GM12878 (cell line): ENCODE results near the gene ALOX12B. TPM values are rescaled to one million over a fixed set of nuclear protein-coding genes. Genes with fewer than 3 reads are reported as not detected.

Experiments used
- ATAC-seq: fragments of 200-7000 bp; cut with Tn5 transposase; 3 replicates; pipeline ENCODE4 v1.9.1; 2020; ENCODE audit warnings: mild to moderate bottlenecking, moderate library complexity
- BruUV-seq: library from RNA; stranded (reverse); fragments of 400-500 nt; replicated peaks from 2 replicates; lab custom pipeline; 2021; lab: Mats Ljungman, UMichigan
- CTCF ChIA-PET: fragments of 300-600 bp; sonication (Branson Sonifier 250); formaldehyde crosslinking; extraction: SDS; loops from one replicate; lab custom pipeline; 2021; ENCODE audit warnings: inconsistent platforms; lab: Yijun Ruan, JAX
- POLR2A ChIA-PET: fragments of 350-600 bp; formaldehyde crosslinking; extraction: SDS; loops from one replicate; lab custom pipeline; 2021; ENCODE audit warnings: inconsistent platforms; lab: Charles Lee
- RAD21 ChIA-PET: fragments of 300-600 bp; sonication (Branson Sonifier 250); formaldehyde crosslinking; loops from one replicate; lab custom pipeline; 2023; ENCODE audit warnings: antibody characterized with exemption; ENCODE audit not compliant: unreplicated experiment; lab: Charles Lee
- SMC1A ChIA-PET: fragments of 300-600 bp; sonication (Branson Sonifier 250); formaldehyde crosslinking; loops from one replicate; lab custom pipeline; 2023; ENCODE audit not compliant: unreplicated experiment, uncharacterized antibody; lab: Charles Lee
- DNase-seq: peaks from one replicate; pipeline ENCODE4 v3.0.0-alpha.2; 2011; ENCODE audit warnings: low read depth, low spot score
- FAIRE-seq: peaks from 3 replicates; lab custom pipeline; 2011; peaks lifted over from hg19 to GRCh38; lab: Jason Lieb, UNC
- H2AFZ ChIP-seq: 2 replicates; pipeline ENCODE4 v1.6.0; 2011; ENCODE audit warnings: low read depth, low read length, control low read depth; ENCODE audit not compliant: control insufficient read depth
- H3K27ac ChIP-seq: 2 replicates; pipeline ENCODE4 v1.5.1; 2011; ENCODE audit warnings: control low read depth; ENCODE audit not compliant: control insufficient read depth, insufficient read depth
- H3K27me3 ChIP-seq, 2 experiments: replicated peaks in 1 of 2; 2 replicates each; pipeline versions ENCODE4 v1.6.0 to v1.6.1; 2011; ENCODE audit warnings: low read length in 1 of 2; ENCODE audit not compliant: control insufficient read depth in 2 of 2, insufficient read depth in 2 of 2
- H3K36me3 ChIP-seq, 2 experiments: 2 replicates each; pipeline ENCODE4 v1.5.1; 2011; ENCODE audit warnings: low read length in 1 of 2; ENCODE audit not compliant: control insufficient read depth in 2 of 2, insufficient read depth in 2 of 2
- H3K4me1 ChIP-seq: 2 replicates; pipeline ENCODE4 v1.6.1; 2011; ENCODE audit warnings: mild to moderate bottlenecking, low read length, moderate library complexity, mixed read lengths; ENCODE audit not compliant: control insufficient read depth, insufficient read depth
- H3K4me2 ChIP-seq: 2 replicates; pipeline ENCODE4 v1.6.0; 2011; ENCODE audit warnings: control low read depth; ENCODE audit not compliant: control insufficient read depth, insufficient read depth
- H3K4me3 ChIP-seq: fragments of 200-600 bp; sonication (generic); 2 replicates; pipeline ENCODE4 v1.5.1; 2016
- H3K79me2 ChIP-seq: 2 replicates; pipeline ENCODE4 v1.6.0; 2011; ENCODE audit warnings: low read length; ENCODE audit not compliant: control insufficient read depth, insufficient read depth
- H3K9ac ChIP-seq: 2 replicates; pipeline ENCODE4 v1.8.0; 2011; ENCODE audit warnings: low read length, control low read depth, mixed read lengths; ENCODE audit not compliant: control insufficient read depth, insufficient read depth
- H3K9me3 ChIP-seq: replicated peaks from 3 replicates; pipeline ENCODE4 v1.5.1; 2011; ENCODE audit warnings: mild to moderate bottlenecking, low read length; ENCODE audit not compliant: control insufficient read depth, insufficient read depth
- H4K20me1 ChIP-seq: 2 replicates; pipeline ENCODE4 v1.6.0; 2011; ENCODE audit not compliant: control insufficient read depth, insufficient read depth
- CBX5 ChIP-seq: sonication (generic); IDR thresholded peaks from 2 replicates; pipeline ENCODE4 v1.6.1; 2016; ENCODE audit warnings: low read depth, moderate library complexity, mild to moderate bottlenecking, inconsistent platforms
- CREM ChIP-seq: IDR thresholded peaks from 2 replicates; pipeline ENCODE4 v1.6.1; 2014; ENCODE audit warnings: antibody characterized with exemption, low read depth
- E2F4 ChIP-seq: IDR thresholded peaks from 2 replicates; pipeline ENCODE4 v1.6.1; 2012; ENCODE audit warnings: low read depth, low read length, improper control_type of control experiment
- FOXK2 ChIP-seq: fragments of 450-650 bp; IDR thresholded peaks from 2 replicates; pipeline ENCODE4 v1.6.1; 2017; ENCODE audit warnings: mild to moderate bottlenecking, moderate library complexity
- GATAD2B ChIP-seq: fragments of 450-650 bp; conservative IDR thresholded peaks from 2 replicates; pipeline ENCODE4 v1.6.1; 2017; ENCODE audit warnings: low read depth, mild to moderate bottlenecking, moderate library complexity
- HDAC6 ChIP-seq: fragments of 200-600 bp; sonication (generic); IDR thresholded peaks from one replicate; pipeline ENCODE4 v1.8.0; 2017; ENCODE audit warnings: antibody characterized with exemption; ENCODE audit not compliant: unreplicated experiment
- NFYB ChIP-seq: IDR thresholded peaks from 2 replicates; pipeline ENCODE4 v1.6.1; 2011; ENCODE audit warnings: low read depth, mild to moderate bottlenecking, low read length, improper control_type of control experiment, moderate library complexity; ENCODE audit not compliant: insufficient read depth
- PRDM15 ChIP-seq: fragments of 450-650 bp; formaldehyde crosslinking; IDR thresholded peaks from 2 replicates; pipeline ENCODE4 v1.4.0; 2020; ENCODE audit warnings: mild to moderate bottlenecking, moderate library complexity
- RUNX3 ChIP-seq: IDR thresholded peaks from 2 replicates; pipeline ENCODE4 v1.6.1; 2012; ENCODE audit warnings: low read length, inconsistent platforms
- SMAD1 ChIP-seq: fragments of 450-650 bp; IDR thresholded peaks from 2 replicates; pipeline ENCODE4 v1.6.1; 2018; ENCODE audit warnings: mild to moderate bottlenecking, low read depth; ENCODE audit not compliant: partially characterized antibody
- ZNF24 ChIP-seq: fragments of 450-650 bp; IDR thresholded peaks from 2 replicates; pipeline ENCODE4 v1.6.1; 2017; ENCODE audit warnings: antibody characterized with exemption, mild to moderate bottlenecking
- ZSCAN29 ChIP-seq: fragments of 450-650 bp; IDR thresholded peaks from 2 replicates; pipeline ENCODE4 v1.6.1; 2017; ENCODE audit warnings: mild to moderate bottlenecking, moderate library complexity
- WGBS: methylation state at CpG from one replicate; pipeline ENCODE4 v1.1.6; 2016; ENCODE audit warnings: low lambda C conversion rate; ENCODE audit not compliant: insufficient replicate concordance, insufficient coverage; ENCODE audit errors: missing lambda C conversion rate; 5-methylcytosine and 5-hydroxymethylcytosine counted together
- in situ Hi-C: fragments of 300-500 bp; cut with MboI; formaldehyde crosslinking; loops from 9 replicates; pipeline ENCODE4 v1.14.3; 2018; ENCODE audit warnings: mixed read lengths
- intact Hi-C: fragments of 100-400 bp; cut with micrococcal nuclease; formaldehyde crosslinking; loops from one replicate; pipeline ENCODE4 v1.14.2; 2022; ENCODE audit not compliant: unreplicated experiment
- polyA plus RNA-seq, 11 experiments: library from polyadenylated mRNA; depleted of rRNA in 4 of 11; unstranded in 6 of 11; stranded (reverse) in 5 of 11; fragments of >200 nt; fragmentation: Nextera tagmentation in 4 of 11; fragmentation: Illumina TruSeq in 1 of 11; extraction: Ambion mirVana in 4 of 11; extraction: Trizol in 1 of 11; gene quantifications; 1 replicate in 1 of 11; 2 replicates in 10 of 11; pipeline versions ENCODE4 v1.2.1 to v1.2.3, GENCODE V29; 2011 to 2016; ENCODE audit warnings: inconsistent platforms in 2 of 11, missing spikeins in 2 of 11, low read depth in 1 of 11
- total RNA-seq, 4 experiments: library from RNA; depleted of rRNA in 3 of 4; stranded (reverse); fragments of >200 nt in 3 of 4; fragmentation: Illumina TruSeq in 1 of 4; extraction: Trizol in 1 of 4; gene quantifications; 2 replicates each; pipeline versions ENCODE4 v1.2.1 to v1.2.3, GENCODE V29; 2013 to 2021

The ALOX12B gene
- total and polyA plus RNA-seq, 10 of the 15 experiments (the other 5 are each of a cell fraction or from before 2014, with no cell fraction given) = 0.17 to 0.54 TPM; not detected in 8

- no peak for TF ChIP-seq PRDM15 (CRISPR knock-in tag)
- TF ChIP-seq ZNF24 = no peak
- no peak for TF ChIP-seq ZSCAN29
- TF ChIP-seq HDAC6 = no peak
Measured at GRCh38 chr17:8067806-8068205, 19.7 kb downstream of the ALOX12B start (continued).

- ChIA-PET SMC1A (no interaction called here), CTCF (no interaction called here), POLR2A (no interaction called here), RAD21 (no interaction called here)
- no TSS peak for BruUV-seq
- no peak for DNase-seq
- 32% methylated on average over 15 of the region's 15 CpGs for WGBS
- no peak for TF ChIP-seq SMAD1
- TF ChIP-seq RUNX3 = no peak
- no peak for TF ChIP-seq CREM
- TF ChIP-seq NFYB = no peak
- TF ChIP-seq GATAD2B = no peak
- no peak for TF ChIP-seq CBX5
- TF ChIP-seq E2F4 = no peak
- TF ChIP-seq FOXK2 = no peak
- FAIRE-seq = no peak
- no peak overlapping the region for H3K27ac ChIP-seq
- H4K20me1 ChIP-seq = no peaks in the 10 kb centered on the region
- H3K36me3 ChIP-seq = no peaks in the 10 kb centered on the region
- no peak overlapping the region for H3K4me3 ChIP-seq
- in situ Hi-C loops (no loop called here), intact Hi-C loops (no loop called here)
- H3K9ac ChIP-seq = no peak overlapping the region
- H3K9me3 ChIP-seq = no peaks in the 10 kb centered on the region
- no peaks in the 10 kb centered on the region for H3K79me2 ChIP-seq
- H3K4me1 ChIP-seq = no peaks in the 10 kb centered on the region
- H3K4me2 ChIP-seq = no peak overlapping the region
- no peak overlapping the region for H2AFZ ChIP-seq
- no peak for ATAC-seq
- peaks cover 3% of the 10 kb centered on the region in 2 experiments for H3K27me3 ChIP-seq
Measured at GRCh38 chr17:8066841-8067775, 20.4 kb downstream of the ALOX12B start.
